Right forelimb (tissue), 1 donor: ENCODE results near the gene IRX5.

Source experiments
- DNase-seq: peaks from one replicate; pipeline ENCODE4 v3.0.0-alpha.2; 2018

The IRX5 gene

GRCh38 chr16:54931120-54932014 lies 702 bp downstream of the IRX5 start:
- peak; percentile 67 for DNase-seq

DNA sequence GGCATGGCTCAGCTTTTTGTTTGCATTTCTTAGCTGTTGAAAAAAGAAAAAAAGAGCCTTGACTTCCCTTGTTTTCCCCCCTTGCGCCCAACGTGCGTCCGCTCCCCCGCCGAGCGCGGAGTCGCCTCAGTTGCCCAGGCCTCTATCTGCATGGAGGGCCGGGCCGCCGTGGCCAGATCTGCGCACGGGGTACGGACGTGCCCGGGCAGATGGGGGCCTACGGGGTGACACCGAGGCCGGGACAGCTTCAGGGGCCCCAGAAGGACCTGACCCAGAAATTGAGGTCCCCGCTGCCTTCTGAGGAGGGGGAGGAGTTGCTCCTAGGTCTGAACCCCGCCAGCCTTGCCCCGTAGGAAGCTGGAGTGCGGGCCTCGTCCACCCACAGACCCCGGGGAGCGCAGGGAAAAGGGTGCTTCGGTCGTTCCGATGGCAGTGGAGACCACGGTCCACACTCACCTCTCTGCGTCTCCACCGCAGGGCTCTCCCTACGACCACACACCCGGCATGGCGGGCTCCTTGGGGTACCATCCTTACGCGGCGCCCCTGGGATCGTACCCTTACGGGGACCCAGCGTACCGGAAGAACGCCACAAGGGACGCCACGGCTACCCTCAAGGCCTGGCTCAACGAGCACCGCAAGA lies 1.5 kb downstream of the IRX5 start:
- DNase-seq = no peak

DNA sequence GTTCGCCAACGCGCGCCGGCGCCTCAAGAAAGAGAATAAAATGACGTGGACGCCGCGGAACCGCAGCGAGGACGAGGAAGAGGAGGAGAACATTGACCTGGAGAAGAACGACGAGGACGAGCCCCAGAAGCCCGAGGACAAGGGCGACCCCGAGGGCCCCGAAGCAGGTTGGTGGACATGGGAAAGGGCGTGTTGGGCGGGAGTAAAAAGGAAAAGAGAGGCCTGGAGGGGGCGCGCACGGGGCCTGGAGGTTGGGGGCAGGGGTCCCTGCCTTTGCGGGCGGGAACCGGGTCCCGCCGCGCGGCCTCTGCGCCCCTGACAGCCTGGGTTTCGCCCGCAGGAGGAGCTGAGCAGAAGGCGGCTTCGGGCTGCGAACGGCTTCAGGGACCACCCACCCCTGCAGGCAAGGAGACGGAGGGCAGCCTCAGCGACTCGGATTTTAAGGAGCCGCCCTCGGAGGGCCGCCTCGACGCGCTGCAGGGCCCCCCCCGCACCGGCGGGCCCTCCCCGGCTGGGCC lies 2.1 kb downstream of the IRX5 start:
- no peak for DNase-seq

DNA sequence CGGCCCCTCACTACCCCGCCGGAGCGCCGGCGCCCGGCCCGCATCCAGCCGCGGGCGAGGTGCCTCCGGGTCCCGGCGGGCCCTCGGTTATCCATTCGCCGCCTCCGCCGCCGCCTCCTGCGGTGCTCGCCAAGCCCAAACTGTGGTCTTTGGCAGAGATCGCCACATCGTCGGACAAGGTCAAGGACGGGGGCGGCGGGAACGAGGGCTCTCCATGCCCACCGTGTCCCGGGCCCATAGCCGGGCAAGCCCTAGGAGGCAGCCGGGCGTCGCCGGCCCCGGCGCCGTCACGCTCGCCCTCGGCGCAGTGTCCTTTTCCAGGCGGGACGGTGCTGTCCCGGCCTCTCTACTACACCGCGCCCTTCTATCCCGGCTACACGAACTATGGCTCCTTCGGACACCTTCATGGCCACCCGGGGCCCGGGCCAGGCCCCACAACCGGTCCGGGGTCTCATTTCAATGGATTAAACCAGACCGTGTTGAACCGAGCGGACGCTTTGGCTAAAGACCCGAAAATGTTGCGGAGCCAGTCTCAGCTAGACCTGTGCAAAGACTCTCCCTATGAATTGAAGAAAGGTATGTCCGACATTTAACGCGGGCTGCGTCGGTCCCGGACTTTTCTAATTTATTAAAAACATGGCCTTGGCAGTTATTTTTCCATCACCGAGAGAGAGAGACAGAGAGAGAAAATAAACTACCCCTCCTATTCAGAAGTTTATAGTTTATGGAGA lies 2.8 kb downstream of the IRX5 start:
- DNase-seq = peak; percentile 60

DNA sequence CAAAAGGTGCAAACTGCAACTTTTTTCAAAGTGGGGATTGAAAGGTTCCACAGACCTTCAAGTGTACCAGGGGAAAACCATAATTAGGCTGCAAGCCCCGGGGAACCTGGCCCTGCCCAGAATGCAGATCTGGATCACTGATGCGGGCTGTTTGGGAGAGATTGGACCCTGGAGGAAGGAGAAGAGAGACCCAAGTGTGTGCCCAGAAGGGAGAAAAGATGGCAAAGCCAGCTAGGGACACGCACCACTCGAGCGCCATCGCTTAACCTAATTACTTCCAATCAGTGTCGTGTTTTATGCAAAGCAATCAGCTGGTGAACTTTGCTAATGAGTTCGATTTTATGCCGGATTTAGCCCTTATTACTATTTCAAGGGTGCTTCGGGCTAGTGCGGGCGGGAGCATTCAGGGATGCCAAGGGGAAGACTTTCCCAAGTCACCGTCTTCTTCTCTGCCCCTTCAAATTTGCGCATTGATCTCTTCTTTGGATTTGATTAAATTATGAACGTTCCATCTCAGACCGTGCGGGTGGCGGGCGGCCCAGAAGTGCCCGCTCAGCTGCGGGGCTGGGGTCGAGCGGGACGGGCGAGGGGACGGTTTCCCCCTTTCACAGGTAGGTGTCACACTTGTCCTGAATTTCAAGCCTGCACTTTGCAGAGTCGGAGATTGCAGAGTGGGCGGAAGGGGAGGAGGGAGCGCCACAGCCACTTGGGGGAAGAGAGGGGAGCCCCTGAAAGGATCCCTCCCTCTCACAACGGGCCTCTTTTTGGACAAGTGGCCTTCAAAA lies 4.0 kb downstream of the IRX5 start:
- DNase-seq = peak; percentile 64

GRCh38 chr16:54935266-54935968 lies 4.8 kb downstream of the IRX5 start:
- peak; percentile 74 for DNase-seq

DNA sequence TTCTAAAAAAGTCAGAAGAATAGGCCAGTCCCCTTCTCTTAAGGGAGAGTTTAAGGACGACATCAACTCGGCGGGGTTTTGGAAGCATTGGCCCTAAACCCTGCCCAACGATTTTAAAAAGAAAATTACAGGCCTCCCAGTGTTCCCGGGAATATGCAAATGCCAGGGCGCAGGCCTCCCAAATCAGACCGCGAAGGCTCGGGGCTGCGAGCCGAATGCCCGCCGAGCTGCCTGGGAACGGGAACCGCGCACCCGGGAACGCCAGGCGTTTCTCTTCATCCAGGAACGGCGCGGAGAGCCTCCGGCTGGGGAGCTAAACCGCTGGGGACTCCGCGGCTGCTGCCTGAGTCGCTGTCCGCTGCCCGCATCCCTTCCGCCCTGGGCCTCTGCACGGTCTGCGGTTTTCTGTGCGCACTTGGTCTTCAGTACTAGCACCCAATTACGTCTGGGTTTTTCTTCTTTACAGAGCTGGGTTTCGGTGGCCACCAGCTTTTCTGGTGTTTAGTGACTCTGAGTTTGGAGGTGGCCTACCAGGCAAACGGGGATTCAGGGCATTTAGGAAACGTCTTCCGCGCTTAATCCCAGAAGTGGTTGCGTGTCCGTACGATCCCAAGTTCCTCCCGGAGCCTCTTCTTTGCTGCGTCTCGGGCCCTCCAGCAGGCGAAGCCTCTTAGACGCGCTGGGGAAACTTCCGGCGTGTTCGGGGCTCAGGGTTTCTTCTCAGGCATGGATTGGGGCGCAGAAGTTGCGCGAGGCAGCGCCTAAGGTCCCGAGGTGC lies 5.7 kb downstream of the IRX5 start:
- DNase-seq = peak; percentile 70

DNA sequence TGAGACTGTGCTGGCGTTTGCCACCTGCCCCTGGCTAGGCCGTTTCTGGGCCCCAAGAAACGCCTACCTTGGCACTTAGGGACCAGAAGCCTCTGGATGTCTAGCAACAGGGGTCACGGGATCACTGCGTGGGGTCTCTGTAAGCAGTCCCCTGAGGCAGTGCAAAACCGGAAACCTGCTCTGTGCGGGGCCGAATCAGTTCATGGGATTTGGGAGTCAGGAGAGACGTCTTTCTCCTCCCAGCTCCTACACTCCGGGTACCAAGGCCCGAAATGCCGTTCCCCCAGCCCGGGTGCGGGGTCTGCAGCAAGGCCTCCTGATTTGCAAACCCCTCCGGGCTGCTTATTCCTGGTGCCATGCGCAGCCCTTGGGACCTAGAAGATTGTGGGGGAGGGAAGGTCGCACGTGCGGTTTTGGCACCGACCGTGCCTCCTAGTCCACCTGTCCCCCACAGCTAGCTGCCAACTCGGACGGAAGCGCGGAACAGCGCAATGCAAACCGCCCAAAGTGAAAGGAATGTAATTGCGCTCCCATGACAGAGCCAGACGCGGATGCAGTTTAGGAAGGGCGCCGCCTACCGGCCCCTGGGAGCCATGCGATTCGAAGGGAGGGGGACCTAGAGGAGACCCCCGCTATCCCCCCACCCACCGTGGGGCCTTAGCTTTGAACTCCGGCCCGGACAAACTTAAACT lies 6.5 kb downstream of the IRX5 start:
- peak; percentile 81 for DNase-seq

- peak; percentile 52 for DNase-seq
These were observed 7.1 kb downstream of the IRX5 start for GRCh38 chr16:54937671-54938211.

DNA sequence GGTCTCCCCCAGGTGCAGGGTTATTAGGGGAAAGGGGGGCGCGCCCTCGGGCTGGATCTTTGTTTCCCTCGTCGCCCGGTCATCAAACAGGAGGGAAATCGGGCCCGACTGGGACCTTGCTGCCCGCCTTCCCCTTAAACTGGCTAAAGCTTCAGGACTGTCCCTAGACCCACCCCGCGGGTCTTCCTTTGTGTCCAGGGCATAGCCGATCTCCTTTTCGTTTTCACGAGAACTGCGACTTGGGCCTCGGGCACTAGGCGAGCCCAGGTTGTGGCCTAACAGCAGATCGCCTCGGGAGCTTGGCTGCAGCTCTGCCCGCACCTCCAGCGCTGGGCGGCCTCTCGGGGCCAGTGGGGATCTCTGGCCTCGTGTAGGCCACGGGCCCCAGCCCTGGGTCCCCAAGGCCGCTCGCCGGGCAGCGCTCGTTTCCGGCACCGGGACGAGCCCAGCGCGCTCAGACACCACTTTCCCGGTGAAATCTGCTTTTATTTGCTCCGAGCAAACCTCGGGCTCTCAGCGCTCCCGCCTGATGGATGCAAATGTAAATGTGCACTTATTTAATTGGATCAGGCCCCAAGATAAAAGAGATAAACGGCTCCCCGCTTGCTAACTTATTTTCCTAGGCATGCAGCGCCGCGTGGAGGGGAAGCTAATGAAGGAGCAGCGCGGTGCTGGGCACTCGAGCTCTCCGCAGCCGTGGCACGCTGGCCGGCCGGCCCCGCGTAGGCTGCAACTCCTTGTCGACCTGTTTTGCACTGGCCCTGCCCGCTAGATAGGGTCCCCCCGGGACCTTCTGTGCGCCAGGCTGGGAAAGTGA lies 7.8 kb downstream of the IRX5 start:
- peak; percentile 80 for DNase-seq

GRCh38 chr16:54939029-54939346 lies 8.3 kb downstream of the IRX5 start:
- no peak for DNase-seq

DNA sequence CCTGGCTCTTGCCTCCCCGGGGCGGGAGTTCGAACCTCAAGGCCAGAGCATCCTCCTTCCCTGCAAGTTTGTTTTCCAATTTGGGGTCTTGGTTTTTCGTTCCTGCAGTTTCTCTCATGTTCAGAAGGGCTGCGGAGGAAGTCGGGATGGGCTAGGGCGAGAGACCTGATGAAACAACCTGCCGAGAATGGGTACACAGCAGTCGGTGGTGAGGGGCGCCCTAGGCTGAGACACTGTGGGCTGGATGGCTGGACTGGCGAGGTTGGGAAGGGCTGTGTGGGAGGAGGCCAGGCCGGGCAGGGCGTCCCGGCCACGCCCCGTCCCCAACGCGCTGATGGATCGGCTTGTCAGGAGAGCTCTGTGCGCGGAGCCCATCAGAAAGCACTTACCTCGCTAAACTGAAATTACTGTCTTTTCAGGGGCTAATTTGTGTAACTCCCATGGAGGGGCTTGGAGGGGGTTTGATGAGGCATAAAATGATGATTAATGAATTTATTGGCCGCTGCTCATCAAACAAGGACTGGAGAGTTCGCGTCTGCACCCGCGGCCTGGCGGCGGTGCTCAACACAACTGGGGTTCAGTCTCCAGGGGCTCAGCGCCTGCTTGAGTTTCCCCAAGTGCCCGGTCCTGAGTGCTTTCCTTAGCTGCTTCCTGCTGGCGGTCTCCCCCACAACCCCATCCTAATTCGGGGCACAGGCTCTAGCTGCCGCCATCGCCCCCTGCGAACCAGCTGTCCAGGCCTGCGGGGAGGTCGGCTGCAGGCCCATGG lies 9.0 kb downstream of the IRX5 start:
- DNase-seq = no peak

- DNase-seq = no peak
These were observed 9.6 kb downstream of the IRX5 start for GRCh38 chr16:54940279-54940604.

GRCh38 chr16:54942353-54942943 lies 11.8 kb downstream of the IRX5 start:
- peak; percentile 32 for DNase-seq

- DNase-seq = no peak
These were observed 13.3 kb downstream of the IRX5 start for GRCh38 chr16:54944002-54944401.

DNA sequence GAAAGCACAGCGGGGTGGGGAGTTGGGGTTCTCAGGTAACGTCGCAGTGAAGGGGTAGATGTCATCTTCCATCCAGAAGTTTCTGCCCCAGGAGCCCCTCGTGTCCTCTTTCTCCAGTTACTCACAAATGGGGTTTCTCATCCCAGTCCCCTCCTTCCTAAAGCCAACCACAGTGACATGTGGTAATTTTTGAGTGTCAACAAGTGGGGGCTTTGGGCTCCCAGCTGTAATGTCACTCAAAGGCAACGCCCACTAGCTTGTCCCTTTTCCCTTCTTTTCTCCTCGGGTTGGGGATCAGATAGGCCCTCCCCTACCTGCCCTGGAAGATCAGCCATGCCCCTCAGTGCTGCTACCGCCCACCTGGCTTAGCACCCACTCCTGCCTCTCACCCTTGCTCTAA lies 14.4 kb downstream of the IRX5 start:
- no peak for DNase-seq

DNA sequence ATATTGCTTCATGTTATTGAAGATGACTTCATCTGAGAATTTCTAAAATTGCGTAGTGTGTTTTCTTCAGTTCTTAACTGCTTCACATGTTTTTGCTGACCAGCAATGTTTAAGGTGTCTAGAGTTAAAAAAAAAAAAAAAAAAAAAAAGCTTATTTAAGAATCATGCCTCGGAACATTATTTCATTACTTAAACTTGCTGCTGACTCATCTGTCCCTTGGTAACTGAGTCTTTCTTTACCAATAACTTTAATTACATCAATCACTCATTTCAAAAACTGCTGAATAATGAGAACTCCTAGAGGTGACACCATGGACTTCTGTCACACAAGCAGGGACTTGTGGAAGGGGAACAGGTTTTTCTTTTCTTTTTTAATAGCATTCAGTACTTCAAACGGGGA lies 16.2 kb downstream of the IRX5 start:
- no peak for DNase-seq

- DNase-seq = no peak
These were observed 17.0 kb downstream of the IRX5 start for GRCh38 chr16:54947616-54948015.
